Liver (tissue), 9 donors: ENCODE results near the gene PDCD2L. TPM values are rescaled to one million over a fixed set of nuclear protein-coding genes. Genes with fewer than 3 reads are reported as not detected.

Experiments
- DNase-seq: peaks from one replicate; pipeline ENCODE4 v3.0.0-alpha.2; 2017; ENCODE audit warnings: low spot score
- H3K27ac ChIP-seq, 2 donors: one replicate each; pipeline ENCODE4 v1.7.0; 2013; ENCODE audit warnings: inconsistent platforms in 2 of 2, low read length in 2 of 2, control low read depth in 1 of 2, low read depth in 1 of 2, mild to moderate bottlenecking in 1 of 2
- H3K27me3 ChIP-seq, 4 donors: one replicate each; pipeline versions ENCODE4 v1.6.1 to v1.7.0; 2013; ENCODE audit warnings: low read length in 3 of 4, inconsistent platforms in 1 of 4, mild to moderate bottlenecking in 1 of 4, moderate library complexity in 1 of 4; ENCODE audit not compliant: control insufficient read depth in 4 of 4, insufficient read depth in 4 of 4
- H3K36me3 ChIP-seq, 4 donors: one replicate each; pipeline versions ENCODE4 v1.6.1 to v1.7.0; 2013; ENCODE audit warnings: low read length in 3 of 4, mild to moderate bottlenecking in 3 of 4, low read depth in 1 of 4, moderate library complexity in 1 of 4; ENCODE audit not compliant: control insufficient read depth in 4 of 4, insufficient read depth in 3 of 4
- H3K4me1 ChIP-seq, 4 donors: one replicate each; pipeline versions ENCODE4 v1.6.1 to v1.7.0; 2013; ENCODE audit warnings: low read length in 3 of 4, mild to moderate bottlenecking in 3 of 4, moderate library complexity in 1 of 4; ENCODE audit not compliant: control insufficient read depth in 4 of 4, insufficient read depth in 4 of 4
- H3K4me3 ChIP-seq, 3 donors: one replicate each; pipeline versions ENCODE4 v1.6.1 to v1.7.0; 2013; ENCODE audit warnings: low read length in 3 of 3, control low read depth in 1 of 3, low read depth in 1 of 3, mild to moderate bottlenecking in 1 of 3
- H3K9ac ChIP-seq, 2 donors: one replicate each; pipeline ENCODE4 v1.7.0; 2013; ENCODE audit warnings: low read length in 2 of 2, mild to moderate bottlenecking in 2 of 2, moderate library complexity in 2 of 2, control low read depth in 1 of 2, low read depth in 1 of 2
- H3K9me3 ChIP-seq, 4 donors: one replicate each; pipeline versions ENCODE4 v1.6.1 to v1.7.0; 2013; ENCODE audit warnings: low read length in 3 of 4; ENCODE audit not compliant: control insufficient read depth in 4 of 4
- EGR1 ChIP-seq, 2 donors: IDR thresholded peaks; 2 replicates each; pipeline ENCODE4 v1.6.1; 2016 to 2018; ENCODE audit warnings: antibody characterized with exemption in 2 of 2, low read depth in 2 of 2
- FOXA1 ChIP-seq: IDR thresholded peaks from 2 replicates; pipeline ENCODE4 v1.6.1; 2016; ENCODE audit warnings: antibody characterized with exemption
- FOXA2 ChIP-seq: IDR thresholded peaks from 2 replicates; pipeline ENCODE4 v1.6.1; 2016; ENCODE audit warnings: antibody characterized with exemption
- GABPA ChIP-seq, 2 donors: IDR thresholded peaks in 1 of 2; conservative IDR thresholded peaks in 1 of 2; 2 replicates each; pipeline ENCODE4 v1.6.1; 2016; ENCODE audit warnings: antibody characterized with exemption in 2 of 2, mild to moderate bottlenecking in 1 of 2, moderate library complexity in 1 of 2
- HNF4A ChIP-seq, 2 donors: conservative IDR thresholded peaks; 2 replicates each; pipeline ENCODE4 v1.6.1; 2016; ENCODE audit warnings: antibody characterized with exemption in 2 of 2, mild to moderate bottlenecking in 2 of 2
- HNF4G ChIP-seq: IDR thresholded peaks from 2 replicates; pipeline ENCODE4 v1.6.1; 2016; ENCODE audit warnings: antibody characterized with exemption
- JUND ChIP-seq, 2 donors: IDR thresholded peaks; 2 replicates each; pipeline ENCODE4 v1.6.1; 2016; ENCODE audit warnings: antibody characterized with exemption in 2 of 2
- MAX ChIP-seq: IDR thresholded peaks from 2 replicates; pipeline ENCODE4 v1.6.1; 2016; ENCODE audit warnings: antibody characterized with exemption
- NR2F2 ChIP-seq: IDR thresholded peaks from 2 replicates; pipeline ENCODE4 v1.6.1; 2016; ENCODE audit warnings: antibody characterized with exemption
- RAD21 ChIP-seq, 2 donors: IDR thresholded peaks; 2 replicates each; pipeline ENCODE4 v1.6.1; 2016; ENCODE audit warnings: antibody characterized with exemption in 2 of 2, mild to moderate bottlenecking in 2 of 2
- SP1 ChIP-seq: IDR thresholded peaks from 2 replicates; pipeline ENCODE4 v1.6.1; 2018; ENCODE audit warnings: antibody characterized with exemption, mild to moderate bottlenecking
- TAF1 ChIP-seq: conservative IDR thresholded peaks from 2 replicates; pipeline ENCODE4 v1.6.1; 2016; ENCODE audit warnings: antibody characterized with exemption, mild to moderate bottlenecking
- YY1 ChIP-seq: IDR thresholded peaks from 2 replicates; pipeline ENCODE4 v1.6.1; 2016; ENCODE audit warnings: antibody characterized with exemption, mild to moderate bottlenecking
- WGBS: extraction: QIAGEN DNeasy Blood & Tissue Kit; methylation state at CpG from one replicate; pipeline ENCODE4 v1.1.7; 2013; 5-methylcytosine and 5-hydroxymethylcytosine counted together
- polyA plus RNA-seq, 2 donors: library from polyadenylated mRNA; stranded (reverse) in 1 of 2; unstranded in 1 of 2; fragments of 200-250 nt in 1 of 2; fragments of >200 nt in 1 of 2; fragmentation: Nextera tagmentation in 1 of 2; extraction: Ambion mirVana in 1 of 2; gene quantifications; one replicate each; pipeline versions ENCODE4 v1.2.1 to v1.2.3, GENCODE V29; 2013 to 2015
- total RNA-seq, 2 donors: library from RNA; depleted of rRNA; stranded (reverse); fragments of >200 nt; gene quantifications; one replicate each; pipeline ENCODE4 v1.2.3, GENCODE V29; 2014
- TF ChIP-seq, protein P1 (sequence below): fragments of 150-350 bp; IDR thresholded peaks from 2 replicates; pipeline ENCODE4 v1.5.1; 2017; ENCODE audit warnings: improper control_type of control experiment, low read depth, low read length; ENCODE audit not compliant: missing input control
- TF ChIP-seq, protein P2 (sequence below): IDR thresholded peaks from 2 replicates; pipeline ENCODE4 v1.6.1; 2016; ENCODE audit warnings: antibody characterized with exemption
- TF ChIP-seq, protein P3 (sequence below): IDR thresholded peaks from 2 replicates; pipeline ENCODE4 v1.6.1; 2016; ENCODE audit warnings: antibody characterized with exemption
- TF ChIP-seq, protein P4 (sequence below): IDR thresholded peaks from 2 replicates; pipeline ENCODE4 v1.6.1; 2016; ENCODE audit warnings: antibody characterized with exemption, mild to moderate bottlenecking
- donor health status: healthy.
- donor health status: healthy.
- donor health status: healthy.
- donor health status: healthy.
- donor health status: healthy.

PDCD2L gene
- total and polyA plus RNA-seq, 4 donors = 3.8 to 7.6 (median 5.1) TPM

DNA sequence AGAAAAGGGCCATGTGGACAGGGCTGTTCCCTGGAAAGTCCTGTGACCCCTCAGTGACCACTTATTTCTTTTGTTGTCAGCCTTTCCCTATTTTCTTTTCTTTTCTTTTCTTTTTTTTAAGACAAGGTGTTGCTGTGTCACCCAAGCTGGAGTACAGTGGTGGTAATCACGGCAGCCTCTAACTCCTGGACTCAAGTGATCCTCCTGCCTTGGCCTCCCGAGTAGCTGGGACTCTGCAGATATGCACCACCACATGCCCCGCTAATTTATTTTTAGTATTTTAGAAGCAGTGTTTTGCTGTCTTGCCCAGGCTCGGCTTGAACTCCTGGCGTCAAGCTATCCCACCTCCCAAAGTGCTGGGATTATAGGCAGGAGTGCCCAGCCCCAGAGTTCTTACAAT, 40.3 kb upstream of the PDCD2L start:
- no peak overlapping the region for H3K27ac ChIP-seq
- H3K9ac ChIP-seq = no peak overlapping the region
- no peak for DNase-seq

DNA sequence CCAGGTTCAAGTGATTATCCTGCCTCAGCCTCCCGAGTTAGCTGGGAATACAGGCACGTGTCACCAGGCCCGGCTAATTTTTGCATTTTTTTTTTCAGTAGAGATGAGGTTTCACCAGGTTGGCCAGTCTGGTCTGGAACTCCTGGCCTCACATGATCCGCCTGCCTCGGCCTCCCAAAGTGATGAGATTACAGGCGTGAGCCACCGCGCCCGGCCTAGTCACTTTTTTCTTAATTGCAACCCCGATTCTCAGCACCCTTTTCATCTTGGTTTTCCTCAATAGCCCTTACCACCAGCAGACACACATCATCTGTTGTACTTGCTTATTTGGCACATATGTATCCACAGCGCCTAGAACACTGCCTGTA, 39.8 kb upstream of the PDCD2L start:
- 76% methylated on average over 11 of the region's 11 CpGs for WGBS
- peaks cover 13 to 41% (median 22%) of the 10 kb centered on the region in 4 donors for H3K4me1 ChIP-seq

More for the DNA sequence above, 40.3 kb upstream of the PDCD2L start:
- TF ChIP-seq GABPA (IDR thresholded peaks at IDR 0.05 in 1 of 2, conservative IDR thresholded peaks at IDR 0.05 in 1 of 2) (no peak), SP1 (no peak), EGR1 (IDR thresholded peaks at IDR 0.05; ENCODE audit: low read depth in 2 of 2) (no peak), NR2F2 (no peak), RAD21 (IDR thresholded peaks at IDR 0.05) (no peak), FOXA1 (no peak), HNF4G (no peak), FOXA2 (no peak)
- TF ChIP-seq, protein P1, sequence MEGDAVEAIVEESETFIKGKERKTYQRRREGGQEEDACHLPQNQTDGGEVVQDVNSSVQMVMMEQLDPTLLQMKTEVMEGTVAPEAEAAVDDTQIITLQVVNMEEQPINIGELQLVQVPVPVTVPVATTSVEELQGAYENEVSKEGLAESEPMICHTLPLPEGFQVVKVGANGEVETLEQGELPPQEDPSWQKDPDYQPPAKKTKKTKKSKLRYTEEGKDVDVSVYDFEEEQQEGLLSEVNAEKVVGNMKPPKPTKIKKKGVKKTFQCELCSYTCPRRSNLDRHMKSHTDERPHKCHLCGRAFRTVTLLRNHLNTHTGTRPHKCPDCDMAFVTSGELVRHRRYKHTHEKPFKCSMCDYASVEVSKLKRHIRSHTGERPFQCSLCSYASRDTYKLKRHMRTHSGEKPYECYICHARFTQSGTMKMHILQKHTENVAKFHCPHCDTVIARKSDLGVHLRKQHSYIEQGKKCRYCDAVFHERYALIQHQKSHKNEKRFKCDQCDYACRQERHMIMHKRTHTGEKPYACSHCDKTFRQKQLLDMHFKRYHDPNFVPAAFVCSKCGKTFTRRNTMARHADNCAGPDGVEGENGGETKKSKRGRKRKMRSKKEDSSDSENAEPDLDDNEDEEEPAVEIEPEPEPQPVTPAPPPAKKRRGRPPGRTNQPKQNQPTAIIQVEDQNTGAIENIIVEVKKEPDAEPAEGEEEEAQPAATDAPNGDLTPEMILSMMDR = no peak
- Histone ChIP-seq H3K4me1 (peaks cover 11 to 39% (median 20%) of the 10 kb centered on the region in 4 donors), H3K27me3 (no peaks in the 10 kb centered on the region), H3K9me3 (no peaks in the 10 kb centered on the region), H3K36me3 (peaks cover 2 to 13% (median 9%) of the 10 kb centered on the region in 4 donors), H3K4me3 (no peak overlapping the region)
- WGBS = 96% methylated on average over 5 of the region's 5 CpGs

More for the DNA sequence above, 39.8 kb upstream of the PDCD2L start:
- H3K36me3 ChIP-seq = peaks cover 2 to 13% (median 9%) of the 10 kb centered on the region in 4 donors
- no peak for DNase-seq
- H3K27ac ChIP-seq = peak overlapping the region; percentile 63
- H3K27me3 ChIP-seq = no peaks in the 10 kb centered on the region
- TF ChIP-seq HNF4G (no peak), RAD21 (IDR thresholded peaks at IDR 0.05) (no peak), FOXA1 (no peak), HNF4A (conservative IDR thresholded peaks at IDR 0.05) (no peak), FOXA2 (no peak), GABPA (IDR thresholded peaks at IDR 0.05 in 1 of 2, conservative IDR thresholded peaks at IDR 0.05 in 1 of 2) (no peak), TAF1 (no peak), NR2F2 (no peak), MAX (no peak), YY1 (no peak), JUND (IDR thresholded peaks at IDR 0.05) (no peak)
- TF ChIP-seq, protein P2, sequence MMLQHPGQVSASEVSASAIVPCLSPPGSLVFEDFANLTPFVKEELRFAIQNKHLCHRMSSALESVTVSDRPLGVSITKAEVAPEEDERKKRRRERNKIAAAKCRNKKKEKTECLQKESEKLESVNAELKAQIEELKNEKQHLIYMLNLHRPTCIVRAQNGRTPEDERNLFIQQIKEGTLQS = no peak
- TF ChIP-seq, protein P3, sequence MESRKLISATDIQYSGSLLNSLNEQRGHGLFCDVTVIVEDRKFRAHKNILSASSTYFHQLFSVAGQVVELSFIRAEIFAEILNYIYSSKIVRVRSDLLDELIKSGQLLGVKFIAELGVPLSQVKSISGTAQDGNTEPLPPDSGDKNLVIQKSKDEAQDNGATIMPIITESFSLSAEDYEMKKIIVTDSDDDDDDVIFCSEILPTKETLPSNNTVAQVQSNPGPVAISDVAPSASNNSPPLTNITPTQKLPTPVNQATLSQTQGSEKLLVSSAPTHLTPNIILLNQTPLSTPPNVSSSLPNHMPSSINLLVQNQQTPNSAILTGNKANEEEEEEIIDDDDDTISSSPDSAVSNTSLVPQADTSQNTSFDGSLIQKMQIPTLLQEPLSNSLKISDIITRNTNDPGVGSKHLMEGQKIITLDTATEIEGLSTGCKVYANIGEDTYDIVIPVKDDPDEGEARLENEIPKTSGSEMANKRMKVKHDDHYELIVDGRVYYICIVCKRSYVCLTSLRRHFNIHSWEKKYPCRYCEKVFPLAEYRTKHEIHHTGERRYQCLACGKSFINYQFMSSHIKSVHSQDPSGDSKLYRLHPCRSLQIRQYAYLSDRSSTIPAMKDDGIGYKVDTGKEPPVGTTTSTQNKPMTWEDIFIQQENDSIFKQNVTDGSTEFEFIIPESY = no peak
- TF ChIP-seq, protein P1 = no peak
- TF ChIP-seq, protein P4, sequence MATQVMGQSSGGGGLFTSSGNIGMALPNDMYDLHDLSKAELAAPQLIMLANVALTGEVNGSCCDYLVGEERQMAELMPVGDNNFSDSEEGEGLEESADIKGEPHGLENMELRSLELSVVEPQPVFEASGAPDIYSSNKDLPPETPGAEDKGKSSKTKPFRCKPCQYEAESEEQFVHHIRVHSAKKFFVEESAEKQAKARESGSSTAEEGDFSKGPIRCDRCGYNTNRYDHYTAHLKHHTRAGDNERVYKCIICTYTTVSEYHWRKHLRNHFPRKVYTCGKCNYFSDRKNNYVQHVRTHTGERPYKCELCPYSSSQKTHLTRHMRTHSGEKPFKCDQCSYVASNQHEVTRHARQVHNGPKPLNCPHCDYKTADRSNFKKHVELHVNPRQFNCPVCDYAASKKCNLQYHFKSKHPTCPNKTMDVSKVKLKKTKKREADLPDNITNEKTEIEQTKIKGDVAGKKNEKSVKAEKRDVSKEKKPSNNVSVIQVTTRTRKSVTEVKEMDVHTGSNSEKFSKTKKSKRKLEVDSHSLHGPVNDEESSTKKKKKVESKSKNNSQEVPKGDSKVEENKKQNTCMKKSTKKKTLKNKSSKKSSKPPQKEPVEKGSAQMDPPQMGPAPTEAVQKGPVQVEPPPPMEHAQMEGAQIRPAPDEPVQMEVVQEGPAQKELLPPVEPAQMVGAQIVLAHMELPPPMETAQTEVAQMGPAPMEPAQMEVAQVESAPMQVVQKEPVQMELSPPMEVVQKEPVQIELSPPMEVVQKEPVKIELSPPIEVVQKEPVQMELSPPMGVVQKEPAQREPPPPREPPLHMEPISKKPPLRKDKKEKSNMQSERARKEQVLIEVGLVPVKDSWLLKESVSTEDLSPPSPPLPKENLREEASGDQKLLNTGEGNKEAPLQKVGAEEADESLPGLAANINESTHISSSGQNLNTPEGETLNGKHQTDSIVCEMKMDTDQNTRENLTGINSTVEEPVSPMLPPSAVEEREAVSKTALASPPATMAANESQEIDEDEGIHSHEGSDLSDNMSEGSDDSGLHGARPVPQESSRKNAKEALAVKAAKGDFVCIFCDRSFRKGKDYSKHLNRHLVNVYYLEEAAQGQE = no peak
- no peak overlapping the region for H3K9ac ChIP-seq
- no peaks in the 10 kb centered on the region for H3K9me3 ChIP-seq
- peak overlapping the region in 2 of 3 donors; percentile 53 to 90 for H3K4me3 ChIP-seq
